ENCODE data around the gene PLA2G6.

Gene PLA2G6

DNA sequence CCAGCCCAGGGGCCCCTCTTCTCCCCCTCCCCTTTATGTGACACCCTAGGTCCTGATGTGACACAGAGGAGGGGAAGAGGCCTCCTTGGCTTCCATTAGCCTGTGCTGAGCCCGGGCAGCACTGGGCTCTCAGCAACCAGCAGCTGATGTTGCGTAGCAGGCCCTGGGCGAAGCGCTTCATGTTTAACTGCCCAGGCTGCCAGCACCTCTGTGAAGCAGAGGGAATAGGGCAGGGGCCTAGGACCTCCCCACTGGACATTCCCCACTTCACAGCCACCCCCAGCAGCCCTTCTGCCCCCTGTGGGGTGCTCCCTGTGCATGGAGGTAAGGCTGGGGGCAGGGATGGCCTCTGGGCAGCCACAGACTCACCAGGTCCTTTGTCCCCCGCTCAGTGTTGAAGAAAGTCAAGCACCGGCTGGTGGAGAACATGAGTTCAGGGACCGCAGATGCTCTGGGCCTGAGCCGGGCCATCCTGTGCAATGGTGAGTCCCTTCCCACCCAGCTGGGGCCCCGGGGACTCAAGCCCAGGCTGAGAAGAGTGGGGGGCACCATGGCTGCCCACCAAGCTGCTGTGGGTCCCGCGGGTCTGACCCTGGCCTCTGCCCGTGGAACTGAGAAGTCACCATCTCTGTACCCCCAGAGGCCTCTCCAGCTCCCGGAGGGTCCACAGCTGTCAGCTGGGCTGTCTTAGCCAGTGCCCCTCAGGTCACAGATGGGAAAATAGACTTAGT lies 112.8 kb downstream of the PLA2G6 start:
- no peak for DNase-seq

GRCh38 chr22:38067761-38068360 lies 113.8 kb downstream of the PLA2G6 start:
- no peak for DNase-seq

DNA sequence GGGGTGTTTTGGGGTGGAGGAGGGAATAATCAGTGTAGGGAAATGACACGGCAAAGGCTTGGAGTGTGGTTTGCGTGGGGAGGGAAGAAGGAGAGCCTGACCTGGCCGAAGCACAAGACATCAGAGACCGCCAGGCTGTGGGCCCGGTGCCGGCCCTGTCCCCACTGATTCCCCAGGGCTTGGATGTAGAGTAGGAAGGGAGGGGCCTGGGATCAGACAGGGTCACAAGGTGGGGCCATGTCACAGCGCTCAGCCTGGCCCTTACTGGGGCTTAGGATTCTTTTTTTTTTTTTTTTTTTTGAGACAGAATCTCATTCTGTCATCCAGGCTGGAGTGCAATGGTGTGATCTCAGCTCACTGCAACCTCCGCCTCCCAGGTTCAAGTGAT lies 114.6 kb downstream of the PLA2G6 start:
- no peak for DNase-seq

DNA sequence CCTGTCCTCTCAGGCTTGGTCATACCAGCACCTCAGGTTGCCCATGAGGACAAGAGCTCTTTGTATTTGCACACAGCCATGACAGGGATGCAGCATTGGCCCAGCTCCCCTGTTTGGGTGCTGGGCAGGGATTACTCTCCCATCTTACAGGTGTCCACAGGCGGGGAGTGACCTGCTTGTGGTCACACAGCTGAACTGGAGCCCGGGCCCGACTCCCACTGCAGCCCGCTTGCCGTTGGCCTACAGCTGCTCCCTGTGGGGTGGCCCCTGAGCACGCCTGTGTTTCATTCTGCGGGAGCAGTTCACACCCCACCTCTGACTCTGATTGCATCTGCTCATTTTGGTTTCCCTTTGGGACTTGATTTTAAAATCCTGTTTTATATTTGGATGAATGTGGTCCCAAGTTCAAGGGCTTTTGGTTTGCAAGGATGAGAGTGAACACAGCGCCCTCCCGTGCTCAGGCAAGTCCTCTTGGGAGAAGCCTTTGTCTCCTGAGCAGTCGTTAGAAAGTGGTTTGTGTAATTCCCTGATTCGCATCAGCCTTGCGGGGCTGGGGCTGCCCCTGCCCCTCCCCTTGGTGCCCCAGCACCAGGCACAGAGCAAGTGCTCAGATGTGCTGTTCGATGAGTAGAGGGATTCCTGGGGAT lies 115.1 kb downstream of the PLA2G6 start:
- DNase-seq, result no peak

DNA sequence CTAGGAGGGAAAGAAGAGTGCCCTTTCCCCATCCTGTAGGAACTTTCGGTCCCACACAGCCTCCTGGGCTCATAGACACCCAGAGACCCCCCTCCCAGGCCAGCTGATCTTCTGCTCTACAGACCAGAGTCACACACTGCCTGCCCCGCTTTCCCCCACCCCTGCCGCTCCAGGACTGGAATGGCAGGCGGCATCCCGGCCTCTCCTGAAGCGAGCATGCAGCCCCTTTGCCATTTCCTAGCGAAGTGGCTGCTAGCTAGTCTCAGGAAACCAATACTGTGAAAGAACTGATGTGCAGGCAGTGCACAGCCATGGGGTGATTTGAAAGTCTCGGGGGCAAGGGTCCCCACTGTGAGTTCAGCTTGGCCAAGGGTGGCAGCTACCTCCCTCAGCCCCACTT lies 116.1 kb downstream of the PLA2G6 start:
- no peak for DNase-seq

- DNase-seq, result no peak
Measured at GRCh38 chr22:38062791-38063190, 118.8 kb downstream of the PLA2G6 start.

All from stimulated activated CD4-positive, alpha-beta T cell treated with anti-CD3 and anti-CD28 coated beads, Interleukin-4, amount 100 ng/mL, for 1 hour (primary cell).